SK-N-SH treated with all-trans-retinoic acid at 6 μM for 48 hours (cell line): ENCODE data around the gene PSEN2.

Experiments
- ARNTL ChIP-seq: fragments of 450-650 bp; formaldehyde crosslinking; IDR thresholded peaks from 2 replicates; pipeline ENCODE4 v1.5.0; 2020; ENCODE audit warnings: low read depth, mild to moderate bottlenecking, moderate library complexity, borderline replicate concordance
- ESRRG ChIP-seq: fragments of 250-450 bp; sonication (Bioruptor Pico); IDR thresholded peaks from 2 replicates; pipeline ENCODE4 v1.6.1; 2021; ENCODE audit warnings: mild to moderate bottlenecking
- GLIS3 ChIP-seq: fragments of 250-450 bp; sonication (Bioruptor Pico); IDR thresholded peaks from 2 replicates; pipeline ENCODE4 v1.5.0; 2020; ENCODE audit warnings: mild to moderate bottlenecking, moderate library complexity
- ISL1 ChIP-seq: fragments of 250-450 bp; sonication (Bioruptor Pico); IDR thresholded peaks from 2 replicates; pipeline ENCODE4 v2.1.2; 2022; ENCODE audit warnings: mild to moderate bottlenecking, moderate library complexity
- RARB ChIP-seq: fragments of 250-450 bp; sonication (Bioruptor Pico); IDR thresholded peaks from 2 replicates; pipeline ENCODE4 v1.8.0; 2021; ENCODE audit warnings: mild to moderate bottlenecking, moderate library complexity
- TCF4 ChIP-seq: fragments of 250-450 bp; sonication (Bioruptor Pico); IDR thresholded peaks from 2 replicates; pipeline ENCODE4 v1.8.0; 2021; ENCODE audit warnings: mild to moderate bottlenecking, moderate library complexity, borderline replicate concordance
- ZFP3 ChIP-seq: fragments of 250-450 bp; sonication (Bioruptor Pico); IDR thresholded peaks from 2 replicates; pipeline ENCODE4 v1.5.0; 2020; ENCODE audit warnings: mild to moderate bottlenecking, moderate library complexity
- ZFP30 ChIP-seq: fragments of 450-650 bp; formaldehyde crosslinking; IDR thresholded peaks from 2 replicates; pipeline ENCODE4 v1.5.0; 2022; ENCODE audit warnings: mild to moderate bottlenecking, moderate library complexity
- ZNF70 ChIP-seq: fragments of 450-650 bp; formaldehyde crosslinking; IDR thresholded peaks from 2 replicates; pipeline ENCODE4 v1.5.0; 2020; ENCODE audit warnings: mild to moderate bottlenecking, moderate library complexity
- TF ChIP-seq, protein P1 (sequence below): fragments of 250-450 bp; sonication (Bioruptor Pico); IDR thresholded peaks from 2 replicates; pipeline ENCODE4 v1.8.0; 2020; ENCODE audit warnings: mild to moderate bottlenecking, moderate library complexity, borderline replicate concordance
- TF ChIP-seq, protein P2 (sequence below): fragments of 250-450 bp; sonication (Bioruptor Pico); IDR thresholded peaks from 2 replicates; pipeline ENCODE4 v1.5.1; 2020; ENCODE audit warnings: low read depth, mild to moderate bottlenecking, moderate library complexity
- TF ChIP-seq, protein P3 (sequence below): fragments of 250-450 bp; sonication (Bioruptor Pico); IDR thresholded peaks from 2 replicates; pipeline ENCODE4 v1.8.0; 2021; ENCODE audit warnings: low read depth, mild to moderate bottlenecking, moderate library complexity, borderline replicate concordance

DNA sequence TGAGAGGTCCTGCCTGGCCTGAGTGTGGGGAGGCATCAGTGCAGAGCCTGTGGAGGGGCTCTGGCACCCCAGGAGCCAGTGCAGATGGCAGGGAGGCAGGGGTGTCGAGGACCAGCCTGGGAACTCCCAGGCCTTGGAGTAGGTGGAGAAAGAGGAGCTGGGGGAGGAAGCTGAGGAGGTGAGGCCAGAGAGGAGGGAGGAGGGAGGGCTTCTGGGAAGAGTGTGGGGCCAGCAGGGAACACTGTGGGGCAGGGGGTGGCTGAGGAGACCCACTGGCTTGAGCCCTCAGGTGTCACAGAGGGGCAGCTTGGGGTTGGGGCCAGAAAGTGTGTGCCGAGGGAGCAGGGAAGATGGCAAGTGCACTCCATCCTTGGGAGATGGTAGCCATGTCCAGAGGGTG lies 73.5 kb downstream of the PSEN2 start:
- no peak for TF ChIP-seq ZFP3 (CRISPR knock-in tag)
- TF ChIP-seq ARNTL (CRISPR knock-in tag), result no peak
- no peak for TF ChIP-seq RARB (CRISPR knock-in tag)
- TF ChIP-seq, protein P1, sequence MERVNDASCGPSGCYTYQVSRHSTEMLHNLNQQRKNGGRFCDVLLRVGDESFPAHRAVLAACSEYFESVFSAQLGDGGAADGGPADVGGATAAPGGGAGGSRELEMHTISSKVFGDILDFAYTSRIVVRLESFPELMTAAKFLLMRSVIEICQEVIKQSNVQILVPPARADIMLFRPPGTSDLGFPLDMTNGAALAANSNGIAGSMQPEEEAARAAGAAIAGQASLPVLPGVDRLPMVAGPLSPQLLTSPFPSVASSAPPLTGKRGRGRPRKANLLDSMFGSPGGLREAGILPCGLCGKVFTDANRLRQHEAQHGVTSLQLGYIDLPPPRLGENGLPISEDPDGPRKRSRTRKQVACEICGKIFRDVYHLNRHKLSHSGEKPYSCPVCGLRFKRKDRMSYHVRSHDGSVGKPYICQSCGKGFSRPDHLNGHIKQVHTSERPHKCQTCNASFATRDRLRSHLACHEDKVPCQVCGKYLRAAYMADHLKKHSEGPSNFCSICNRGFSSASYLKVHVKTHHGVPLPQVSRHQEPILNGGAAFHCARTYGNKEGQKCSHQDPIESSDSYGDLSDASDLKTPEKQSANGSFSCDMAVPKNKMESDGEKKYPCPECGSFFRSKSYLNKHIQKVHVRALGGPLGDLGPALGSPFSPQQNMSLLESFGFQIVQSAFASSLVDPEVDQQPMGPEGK (CRISPR knock-in tag), result no peak
- TF ChIP-seq ZFP30, result no peak
- no peak for TF ChIP-seq ISL1
- TF ChIP-seq, protein P2, sequence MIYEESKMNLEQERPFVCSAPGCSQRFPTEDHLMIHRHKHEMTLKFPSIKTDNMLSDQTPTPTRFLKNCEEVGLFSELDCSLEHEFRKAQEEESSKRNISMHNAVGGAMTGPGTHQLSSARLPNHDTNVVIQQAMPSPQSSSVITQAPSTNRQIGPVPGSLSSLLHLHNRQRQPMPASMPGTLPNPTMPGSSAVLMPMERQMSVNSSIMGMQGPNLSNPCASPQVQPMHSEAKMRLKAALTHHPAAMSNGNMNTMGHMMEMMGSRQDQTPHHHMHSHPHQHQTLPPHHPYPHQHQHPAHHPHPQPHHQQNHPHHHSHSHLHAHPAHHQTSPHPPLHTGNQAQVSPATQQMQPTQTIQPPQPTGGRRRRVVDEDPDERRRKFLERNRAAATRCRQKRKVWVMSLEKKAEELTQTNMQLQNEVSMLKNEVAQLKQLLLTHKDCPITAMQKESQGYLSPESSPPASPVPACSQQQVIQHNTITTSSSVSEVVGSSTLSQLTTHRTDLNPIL, result no peak
- no peak for TF ChIP-seq GLIS3 (CRISPR knock-in tag)
- TF ChIP-seq TCF4 (CRISPR knock-in tag), result no peak
- TF ChIP-seq, protein P3, sequence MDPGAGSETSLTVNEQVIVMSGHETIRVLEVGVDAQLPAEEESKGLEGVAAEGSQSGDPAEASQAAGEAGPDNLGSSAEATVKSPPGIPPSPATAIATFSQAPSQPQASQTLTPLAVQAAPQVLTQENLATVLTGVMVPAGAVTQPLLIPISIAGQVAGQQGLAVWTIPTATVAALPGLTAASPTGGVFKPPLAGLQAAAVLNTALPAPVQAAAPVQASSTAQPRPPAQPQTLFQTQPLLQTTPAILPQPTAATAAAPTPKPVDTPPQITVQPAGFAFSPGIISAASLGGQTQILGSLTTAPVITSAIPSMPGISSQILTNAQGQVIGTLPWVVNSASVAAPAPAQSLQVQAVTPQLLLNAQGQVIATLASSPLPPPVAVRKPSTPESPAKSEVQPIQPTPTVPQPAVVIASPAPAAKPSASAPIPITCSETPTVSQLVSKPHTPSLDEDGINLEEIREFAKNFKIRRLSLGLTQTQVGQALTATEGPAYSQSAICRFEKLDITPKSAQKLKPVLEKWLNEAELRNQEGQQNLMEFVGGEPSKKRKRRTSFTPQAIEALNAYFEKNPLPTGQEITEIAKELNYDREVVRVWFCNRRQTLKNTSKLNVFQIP, result no peak
- no peak for TF ChIP-seq ZNF70 (CRISPR knock-in tag)
- no peak for TF ChIP-seq ESRRG (CRISPR knock-in tag)
